ENCODE measurements around the gene ISOC1.
A peak's percentile ranks its signal among the peaks of the same experiment; 100 is the strongest.

Gene ISOC1

DNA sequence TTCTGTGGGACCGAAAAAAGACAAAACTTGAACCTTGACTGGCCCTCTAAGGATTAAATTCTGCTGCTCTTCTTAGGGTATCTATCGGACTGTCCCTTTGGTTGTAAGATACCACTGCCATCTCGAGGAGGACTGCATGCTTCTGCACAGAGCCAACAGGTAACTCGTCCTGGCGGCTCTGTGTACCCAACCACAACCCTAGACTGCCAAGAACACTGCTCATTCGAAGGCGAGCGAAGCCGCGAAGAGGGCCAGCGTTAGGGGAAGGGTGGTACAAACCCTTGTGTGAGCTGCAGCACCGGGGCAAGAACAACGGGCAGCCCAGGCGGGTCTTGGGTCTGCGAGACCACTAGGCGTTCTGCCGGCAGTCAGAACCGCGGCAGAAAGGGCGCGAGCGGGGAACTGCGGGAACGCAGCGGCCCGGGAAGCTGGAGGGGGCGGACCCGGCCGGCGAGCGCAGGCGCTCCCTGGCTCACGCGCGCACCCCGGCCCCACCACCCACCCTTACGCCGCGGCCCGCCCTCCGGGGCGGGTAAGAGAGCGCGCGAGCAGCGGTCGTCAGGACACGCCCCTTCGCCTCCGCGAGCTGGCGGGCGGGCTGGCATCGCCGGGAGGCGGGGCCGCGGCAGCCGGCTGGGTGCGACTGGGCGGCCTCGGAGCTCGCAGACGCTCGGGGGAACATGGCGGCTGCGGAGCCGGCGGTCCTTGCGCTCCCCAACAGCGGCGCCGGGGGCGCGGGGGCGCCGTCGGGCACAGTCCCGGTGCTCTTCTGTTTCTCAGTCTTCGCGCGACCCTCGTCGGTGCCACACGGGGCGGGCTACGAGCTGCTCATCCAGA lies at the start of gene ISOC1:
TSS of gene ISOC1 (plus strand) at position 663 of the 837 bp plus-strand sequence. CDS start at position 681, 18 bp downstream.
- no peaks in the 10 kb centered on the region for H3K9me3 Mint-ChIP-seq
- H3K4me1 Mint-ChIP-seq = peaks cover 37% of the 10 kb centered on the region

DNA sequence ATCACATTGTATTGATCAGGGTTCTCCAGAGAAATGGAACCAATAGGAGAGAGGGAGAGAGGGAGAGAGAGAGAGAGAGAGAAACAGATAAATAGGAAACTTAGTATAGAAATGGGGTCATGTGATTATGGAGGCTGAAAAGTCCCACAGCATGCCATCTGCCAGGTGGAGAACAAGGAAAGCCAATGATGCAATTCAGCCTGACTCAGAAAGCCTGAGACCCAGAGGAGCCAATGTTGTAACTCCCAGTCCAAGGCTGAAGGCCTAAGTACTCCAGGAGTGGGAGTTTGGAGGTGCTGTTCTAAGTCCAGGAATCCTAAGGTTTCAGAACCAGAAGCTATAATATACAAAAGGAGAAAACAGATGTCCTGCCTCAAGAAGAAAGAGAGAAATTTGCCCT lies 48.4 kb upstream of the ISOC1 start:
- peaks cover 2% of the 10 kb centered on the region for H3K36me3 Mint-ChIP-seq
- no peak overlapping the region for H3K4me3 Mint-ChIP-seq
- no peaks in the 10 kb centered on the region for H3K4me1 Mint-ChIP-seq
- H3K27ac Mint-ChIP-seq = no peak overlapping the region
- peaks cover 5% of the 10 kb centered on the region for H3K27me3 Mint-ChIP-seq
- H3K9me3 Mint-ChIP-seq = peaks cover 8% of the 10 kb centered on the region

More for the DNA sequence above, at the start of gene ISOC1:
- Mint-ChIP-seq H3K27me3 (peaks cover 2% of the 10 kb centered on the region), H3K27ac (peak within 1 kb of the TSS; percentile 63), H3K36me3 (no peaks in the 10 kb centered on the region), H3K4me3 (peak within 1 kb of the TSS; percentile 88)

DNA sequence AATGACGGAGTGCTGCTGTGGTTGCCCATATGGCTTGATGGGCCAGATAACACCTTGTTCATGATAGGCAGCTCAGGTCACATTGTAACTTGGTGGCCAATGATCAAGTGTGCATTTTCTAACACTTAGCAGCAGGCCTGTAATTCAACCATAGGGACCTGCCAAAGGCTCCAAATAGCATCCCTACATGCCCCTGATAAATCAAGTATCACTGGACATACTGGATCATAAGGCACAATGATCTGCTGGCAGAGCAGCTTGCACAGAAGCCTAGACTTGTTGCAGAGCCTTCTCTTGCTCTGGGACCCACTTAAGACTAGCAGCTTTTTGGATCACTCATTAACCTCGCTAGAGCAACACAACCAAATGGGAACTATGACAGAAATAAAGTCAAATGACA lies 46.0 kb upstream of the ISOC1 start:
- H3K4me1 Mint-ChIP-seq = no peaks in the 10 kb centered on the region

GRCh38 chr5:129049126-129049799 lies 45.3 kb upstream of the ISOC1 start:
- H3K27me3 Mint-ChIP-seq = peaks cover 3% of the 10 kb centered on the region
- H3K36me3 Mint-ChIP-seq = peaks cover 2% of the 10 kb centered on the region
- no peaks in the 10 kb centered on the region for H3K4me1 Mint-ChIP-seq
- H3K27ac Mint-ChIP-seq = no peak overlapping the region
- peaks cover 5% of the 10 kb centered on the region for H3K9me3 Mint-ChIP-seq
- no peak overlapping the region for H3K4me3 Mint-ChIP-seq

More for the DNA sequence above, 46.0 kb upstream of the ISOC1 start:
- Mint-ChIP-seq H3K36me3 (peaks cover 2% of the 10 kb centered on the region), H3K27ac (no peak overlapping the region), H3K9me3 (peaks cover 8% of the 10 kb centered on the region), H3K27me3 (peaks cover 3% of the 10 kb centered on the region), H3K4me3 (no peak overlapping the region)

DNA sequence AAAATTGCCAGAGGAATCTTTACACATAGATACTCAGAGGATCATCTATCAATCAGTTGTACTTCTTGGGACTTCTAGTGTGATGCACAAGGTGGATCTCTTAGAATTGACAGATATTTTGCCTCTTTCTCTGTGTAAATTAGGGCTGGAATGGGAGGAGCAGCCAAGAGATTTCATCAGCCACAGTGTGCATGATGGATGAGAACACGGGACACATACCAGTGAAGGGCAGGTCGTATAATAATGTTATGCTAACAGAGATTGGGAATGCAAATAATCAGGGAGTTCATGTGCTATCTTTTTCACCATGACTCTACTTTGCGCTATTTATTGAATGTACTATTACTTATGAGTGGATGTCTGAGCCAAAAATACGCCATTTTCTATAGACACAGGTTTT lies 43.3 kb upstream of the ISOC1 start:
- Mint-ChIP-seq H3K27me3 (peaks cover 9% of the 10 kb centered on the region), H3K9me3 (no peaks in the 10 kb centered on the region)

DNA sequence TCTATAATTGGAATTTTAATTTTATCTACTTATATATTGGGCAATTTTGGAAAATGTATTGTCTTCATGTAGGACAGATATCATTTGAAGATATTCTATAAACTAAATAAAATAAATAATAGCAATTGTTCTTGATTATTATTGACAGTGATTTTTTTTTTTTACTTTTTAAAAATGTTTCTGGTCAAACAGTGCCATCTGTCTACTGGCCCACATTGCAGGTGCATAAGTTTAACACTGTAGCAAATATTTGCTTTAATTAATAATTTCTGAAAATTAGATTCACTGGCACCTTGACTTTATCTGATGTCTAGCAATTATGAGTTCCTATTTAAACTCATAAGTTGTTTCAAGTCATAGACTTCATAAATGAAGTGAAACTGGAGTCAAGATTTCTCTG lies 41.1 kb upstream of the ISOC1 start:
- H3K27ac Mint-ChIP-seq = no peak overlapping the region

More for the DNA sequence above, 43.3 kb upstream of the ISOC1 start:
- Mint-ChIP-seq H3K4me1 (no peaks in the 10 kb centered on the region), H3K27ac (no peak overlapping the region), H3K4me3 (no peak overlapping the region), H3K36me3 (no peaks in the 10 kb centered on the region)

GRCh38 chr5:129057329-129057728 lies 37.2 kb upstream of the ISOC1 start:
- H3K9me3 Mint-ChIP-seq = peaks cover 9% of the 10 kb centered on the region
- no peaks in the 10 kb centered on the region for H3K4me1 Mint-ChIP-seq
- H3K36me3 Mint-ChIP-seq = no peaks in the 10 kb centered on the region
- H3K27me3 Mint-ChIP-seq = peaks cover 12% of the 10 kb centered on the region
- no peak overlapping the region for H3K4me3 Mint-ChIP-seq
- no peak overlapping the region for H3K27ac Mint-ChIP-seq

More for the DNA sequence above, 41.1 kb upstream of the ISOC1 start:
- H3K36me3 Mint-ChIP-seq = no peaks in the 10 kb centered on the region
- peaks cover 9% of the 10 kb centered on the region for H3K9me3 Mint-ChIP-seq
- H3K4me3 Mint-ChIP-seq = no peak overlapping the region
- H3K4me1 Mint-ChIP-seq = no peaks in the 10 kb centered on the region
- peaks cover 11% of the 10 kb centered on the region for H3K27me3 Mint-ChIP-seq

DNA sequence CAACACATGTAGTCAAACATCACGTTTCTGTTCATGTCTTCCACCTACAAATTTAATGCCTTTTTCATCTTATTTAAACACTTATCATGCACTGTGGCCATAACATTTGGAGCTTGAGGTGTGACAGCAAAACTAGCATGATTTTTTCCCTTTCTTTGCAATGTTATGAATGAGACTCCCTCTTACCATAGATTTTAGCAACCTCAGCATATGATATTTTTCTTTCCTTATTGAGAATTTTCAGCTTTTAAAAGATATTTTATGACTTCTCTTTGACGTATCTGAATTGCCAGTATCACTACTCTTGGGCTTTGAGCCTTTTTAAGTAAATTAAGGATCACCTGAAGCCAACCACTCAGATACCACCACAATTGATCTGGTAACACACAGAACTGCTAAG lies 32.7 kb upstream of the ISOC1 start:
- Mint-ChIP-seq H3K27ac (no peak overlapping the region), H3K36me3 (no peaks in the 10 kb centered on the region), H3K9me3 (peaks cover 6% of the 10 kb centered on the region), H3K27me3 (peaks cover 4% of the 10 kb centered on the region), H3K4me1 (no peaks in the 10 kb centered on the region), H3K4me3 (no peak overlapping the region)

DNA sequence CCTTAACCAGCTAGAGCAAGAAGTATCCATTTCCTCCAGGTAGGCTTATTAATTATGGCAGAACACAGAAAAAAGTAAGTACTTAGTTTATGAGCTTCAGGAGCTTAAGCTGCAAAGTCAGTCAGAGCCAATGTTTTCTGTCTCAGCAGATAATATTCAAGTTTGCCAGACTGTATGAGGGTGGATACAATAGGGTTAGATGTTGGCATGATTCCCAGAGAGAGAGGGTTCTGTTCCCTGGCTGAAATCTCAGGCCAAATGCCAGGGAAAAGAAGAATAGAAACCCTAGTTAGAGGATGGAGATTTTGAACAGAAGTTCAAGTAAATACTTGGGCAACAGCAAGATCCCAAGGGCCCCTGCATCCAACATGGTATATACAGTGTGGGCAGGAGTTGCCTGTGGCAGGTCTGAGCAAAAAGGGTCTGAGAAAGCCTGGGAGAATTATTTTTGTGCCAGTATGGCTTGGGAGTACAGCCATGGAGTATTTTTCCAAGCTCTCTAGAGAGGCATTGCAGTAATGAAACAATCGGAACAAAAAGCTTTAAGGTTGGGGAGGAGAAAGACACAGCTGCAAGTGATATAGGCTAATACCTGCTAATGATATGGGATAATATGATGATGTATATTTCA lies 31.0 kb upstream of the ISOC1 start:
- Mint-ChIP-seq H3K27ac (no peak overlapping the region), H3K36me3 (no peaks in the 10 kb centered on the region), H3K9me3 (no peaks in the 10 kb centered on the region), H3K4me3 (no peak overlapping the region), H3K27me3 (peaks cover 3% of the 10 kb centered on the region), H3K4me1 (no peaks in the 10 kb centered on the region)

DNA sequence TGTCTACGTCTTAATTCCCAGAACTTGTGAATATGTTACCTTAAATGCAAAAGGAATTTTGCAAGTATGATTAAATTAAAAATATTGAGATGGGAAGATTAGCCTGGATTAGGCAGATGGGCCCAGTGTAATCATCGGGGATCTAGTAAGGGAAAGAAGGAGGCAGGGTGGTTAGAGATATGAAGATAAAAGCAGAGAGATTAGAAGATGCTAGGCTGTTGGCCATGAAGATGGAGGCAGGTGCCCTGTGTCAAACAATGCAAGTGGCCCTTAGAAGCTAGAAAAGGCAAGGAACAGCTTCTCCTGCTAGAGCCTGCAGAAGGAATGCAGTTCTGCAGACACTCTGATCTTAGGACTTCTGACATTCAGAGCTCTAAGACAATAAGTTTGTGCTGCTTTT lies 28.8 kb upstream of the ISOC1 start:
- Mint-ChIP-seq H3K4me1 (no peaks in the 10 kb centered on the region), H3K27ac (no peak overlapping the region), H3K9me3 (no peaks in the 10 kb centered on the region), H3K27me3 (peaks cover 1% of the 10 kb centered on the region), H3K4me3 (no peak overlapping the region), H3K36me3 (no peaks in the 10 kb centered on the region)

- Mint-ChIP-seq H3K27me3 (no peaks in the 10 kb centered on the region), H3K9me3 (no peaks in the 10 kb centered on the region), H3K4me1 (no peaks in the 10 kb centered on the region), H3K4me3 (no peak overlapping the region), H3K27ac (no peak overlapping the region), H3K36me3 (no peaks in the 10 kb centered on the region)
These were observed 26.8 kb upstream of the ISOC1 start for GRCh38 chr5:129067745-129068144.

DNA sequence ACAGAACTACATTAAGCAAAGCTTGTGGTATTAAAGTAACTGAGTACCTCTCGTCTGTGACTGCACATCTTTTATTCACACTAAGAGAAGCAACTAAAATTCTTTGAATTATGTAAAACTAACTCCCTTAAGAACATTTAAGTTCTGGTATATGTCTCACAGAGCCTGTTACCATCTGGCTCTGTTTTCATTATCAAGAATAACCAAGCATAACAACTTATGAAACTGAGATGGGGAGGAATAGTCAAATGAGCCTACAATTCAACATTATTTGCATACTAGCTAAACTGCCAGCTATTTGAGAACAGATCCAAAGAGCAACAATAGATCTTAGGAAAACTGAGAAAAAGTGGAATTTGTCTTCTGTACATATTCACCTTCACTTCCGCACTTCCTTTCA lies 25.3 kb upstream of the ISOC1 start:
- Mint-ChIP-seq H3K27me3 (peaks cover 2% of the 10 kb centered on the region), H3K4me1 (no peaks in the 10 kb centered on the region), H3K27ac (no peak overlapping the region), H3K9me3 (no peaks in the 10 kb centered on the region), H3K4me3 (no peak overlapping the region), H3K36me3 (no peaks in the 10 kb centered on the region)

DNA sequence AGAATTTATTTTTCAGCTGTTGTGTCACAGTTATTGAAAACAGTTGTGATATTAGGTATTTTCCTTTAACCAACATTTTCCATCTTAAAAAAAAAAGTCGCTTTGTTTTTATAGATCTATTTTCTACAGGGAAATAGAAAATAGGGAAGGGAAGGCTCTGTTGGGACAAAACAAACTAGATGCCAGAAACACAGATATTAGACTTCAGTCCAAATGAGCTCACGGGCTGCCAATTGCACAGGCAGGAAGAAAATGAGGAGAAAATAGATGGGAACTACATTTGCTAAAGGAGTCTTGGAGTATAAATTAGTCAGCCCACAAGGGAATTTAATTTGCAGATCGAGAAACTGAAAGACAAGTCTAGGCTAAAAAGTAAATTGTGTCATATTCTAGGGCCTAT lies 21.4 kb upstream of the ISOC1 start:
- H3K4me1 Mint-ChIP-seq = no peaks in the 10 kb centered on the region
- peaks cover 5% of the 10 kb centered on the region for H3K27me3 Mint-ChIP-seq
- no peaks in the 10 kb centered on the region for H3K36me3 Mint-ChIP-seq
- no peaks in the 10 kb centered on the region for H3K9me3 Mint-ChIP-seq
- H3K4me3 Mint-ChIP-seq = no peak overlapping the region
- no peak overlapping the region for H3K27ac Mint-ChIP-seq

- Mint-ChIP-seq H3K4me3 (no peak overlapping the region), H3K4me1 (no peaks in the 10 kb centered on the region), H3K9me3 (no peaks in the 10 kb centered on the region), H3K27ac (no peak overlapping the region), H3K27me3 (peaks cover 5% of the 10 kb centered on the region), H3K36me3 (no peaks in the 10 kb centered on the region)
These were observed 19.6 kb upstream of the ISOC1 start for GRCh38 chr5:129074903-129075302.

DNA sequence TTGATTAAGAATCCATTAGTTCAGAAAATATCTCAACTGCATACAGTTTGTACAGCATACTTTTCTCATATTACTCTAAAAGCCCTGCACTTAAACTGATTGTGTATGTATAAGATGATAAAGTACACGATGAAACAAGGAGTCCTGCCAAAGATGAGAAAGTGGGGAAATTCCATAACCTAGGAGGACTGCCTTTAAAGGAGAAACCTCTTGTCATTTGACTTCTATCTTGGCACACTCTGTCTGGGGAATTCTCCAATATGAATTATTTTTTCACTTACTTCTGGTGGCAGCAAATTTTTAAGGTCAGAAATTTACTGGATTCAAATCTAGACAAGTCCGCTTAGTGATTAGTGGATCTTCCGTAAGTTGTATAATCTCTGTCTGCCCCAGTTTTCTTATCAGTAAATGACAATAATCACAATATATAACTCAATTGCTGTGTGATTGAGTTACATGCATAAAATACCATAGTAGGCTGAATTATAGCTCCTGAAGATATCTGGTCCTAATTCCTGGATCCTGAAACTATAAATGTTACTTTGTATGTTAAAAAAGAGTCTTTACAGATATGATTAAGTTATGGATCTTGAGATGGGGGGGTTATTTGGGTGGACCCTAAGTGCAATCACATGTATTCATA lies 17.0 kb upstream of the ISOC1 start:
- H3K9me3 Mint-ChIP-seq = no peaks in the 10 kb centered on the region
- H3K4me3 Mint-ChIP-seq = no peak overlapping the region
- H3K27ac Mint-ChIP-seq = no peak overlapping the region
- H3K4me1 Mint-ChIP-seq = no peaks in the 10 kb centered on the region
- H3K36me3 Mint-ChIP-seq = no peaks in the 10 kb centered on the region
- H3K27me3 Mint-ChIP-seq = peaks cover 5% of the 10 kb centered on the region
